Measurements from ENCODE around the gene ZNF93. TPM values are rescaled to one million over a fixed set of nuclear protein-coding genes. Genes with fewer than 3 reads are reported as not detected.
A peak's percentile ranks its signal among the peaks of the same experiment; 100 is the strongest.
"Not testable (repeated sequence)": the region's sequence is repeated elsewhere in the genome, so short reads cannot be mapped to it uniquely, and the experiment has no call there.

Gene ZNF93
- total RNA-seq, 1 experiment from 2014 or later, result 34.8 TPM

DNA sequence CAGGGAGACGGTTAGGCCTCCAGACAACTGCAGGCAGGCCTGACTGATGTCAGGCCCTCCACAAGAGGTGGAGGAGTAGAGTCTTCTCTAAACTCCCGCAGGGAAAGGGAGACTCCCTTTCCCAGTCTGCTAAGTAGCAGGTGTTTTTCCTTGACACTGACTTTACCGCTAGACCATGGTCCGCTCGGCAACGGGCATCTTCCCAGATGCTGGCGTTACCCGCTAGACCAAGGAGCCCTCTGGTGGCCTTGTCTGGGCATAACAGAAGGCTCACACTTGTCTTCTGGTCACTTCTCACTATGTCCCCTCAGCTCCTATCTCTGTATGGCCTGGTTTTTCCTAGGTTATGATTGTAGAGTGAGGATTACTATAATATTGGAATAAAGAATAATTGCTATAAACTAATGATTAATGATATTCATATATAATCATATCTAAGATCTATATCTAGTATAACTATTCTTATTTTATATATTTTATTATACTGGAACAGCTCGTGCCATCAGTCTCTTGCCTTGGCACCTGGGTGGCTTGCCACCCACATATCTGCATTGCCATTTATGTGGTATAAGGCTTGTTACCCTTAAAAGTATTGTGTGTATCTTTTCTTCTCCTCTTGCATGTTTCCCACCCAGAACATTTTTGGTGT lies 58.5 kb downstream of the ZNF93 start:
- H3K9me3 ChIP-seq (replicated peaks); H3K4me1 ChIP-seq; H3K27ac ChIP-seq; H3K27me3 ChIP-seq; H3K36me3 ChIP-seq; H3K4me3 ChIP-seq: not testable (repeated sequence)
- DNase-seq, result peak; percentile 69 to 80

- Histone ChIP-seq H3K27me3 (no peaks in the 10 kb centered on the region), H3K9me3 (replicated peaks) (peaks cover 5% of the 10 kb centered on the region), H3K36me3 (no peaks in the 10 kb centered on the region), H3K4me3 (no peak overlapping the region), H3K27ac (no peak overlapping the region), H3K4me1 (no peaks in the 10 kb centered on the region)
- DNase-seq, result no peak
These were observed 63.7 kb downstream of the ZNF93 start for GRCh38 chr19:19964416-19964815.

DNA sequence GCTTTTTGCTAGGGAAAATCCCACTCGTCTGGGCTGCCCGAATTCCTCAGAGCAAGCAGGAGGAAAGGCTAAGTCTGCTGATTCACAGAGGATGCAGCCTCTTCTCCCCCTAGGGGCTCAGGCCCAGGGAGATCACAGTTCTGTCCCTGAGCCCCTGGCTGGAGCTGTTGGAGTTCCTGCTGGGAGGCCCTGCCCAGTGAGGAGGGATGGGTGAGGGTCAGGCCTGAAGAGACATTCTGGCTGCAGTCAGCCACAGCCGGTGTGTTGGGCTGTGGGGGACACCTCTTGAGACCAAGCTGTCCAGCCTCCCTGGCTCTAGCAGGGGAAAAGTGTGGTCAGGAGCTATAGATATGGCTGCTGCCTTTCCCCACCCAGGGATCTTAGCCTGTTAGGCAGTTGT lies 65.4 kb downstream of the ZNF93 start:
- not testable (repeated sequence) for H3K4me1 ChIP-seq; H3K4me3 ChIP-seq; DNase-seq; H3K9me3 ChIP-seq (replicated peaks); H3K27me3 ChIP-seq; H3K36me3 ChIP-seq; H3K27ac ChIP-seq

GRCh38 chr19:19966862-19967261 lies 66.1 kb downstream of the ZNF93 start:
- DNase-seq, result no peak

More at GRCh38 chr19:19966862-19967261, 66.1 kb downstream of the ZNF93 start:
- no peaks in the 10 kb centered on the region for H3K27me3 ChIP-seq
- H3K4me1 ChIP-seq, result no peaks in the 10 kb centered on the region
- H3K4me3 ChIP-seq, result no peak overlapping the region
- peaks cover 5% of the 10 kb centered on the region for H3K9me3 ChIP-seq (replicated peaks)
- no peaks in the 10 kb centered on the region for H3K36me3 ChIP-seq
- H3K27ac ChIP-seq, result no peak overlapping the region

Other genes with a start within 250 kb of the ZNF93 start
- gene ATP13A1, start 237.3 kb upstream of the ZNF93 start, total RNA-seq (2014; rRNA removed; shearing (Covaris generic)), result 28.8 and 29.3 TPM in 2 replicates
- gene ZNF101, start 232.1 kb upstream of the ZNF93 start, total RNA-seq (2014; rRNA removed; shearing (Covaris generic)), result 17.9 and 19.5 TPM in 2 replicates
- gene ZNF14, start 167.8 kb upstream of the ZNF93 start, total RNA-seq (2014; rRNA removed; shearing (Covaris generic)), result 7.8 and 7.9 TPM in 2 replicates
- 23.6 and 31.6 TPM in 2 replicates for gene ZNF506, start 79.2 kb upstream of the ZNF93 start, total RNA-seq (2014; rRNA removed; shearing (Covaris generic))
- gene ZNF253, start 35.1 kb upstream of the ZNF93 start, total RNA-seq (2014; rRNA removed; shearing (Covaris generic)), result 24.7 and 27.9 TPM in 2 replicates
- 9.5 and 11.7 TPM in 2 replicates for gene ZNF682, start 138.6 kb downstream of the ZNF93 start, total RNA-seq (2014; rRNA removed; shearing (Covaris generic))
- 7.9 and 11.4 TPM in 2 replicates for gene ZNF90, start 177.1 kb downstream of the ZNF93 start, total RNA-seq (2014; rRNA removed; shearing (Covaris generic))

Measured in SJCRH30 (cell line).